KOPT-K1 (cell line): ENCODE data around the gene TMEM200C.

Source experiments
- H3K27ac ChIP-seq: fragments of 200-600 bp; sonication (generic); 2 replicates; pipeline ENCODE4 v1.5.1; 2016; ENCODE audit warnings: antibody characterized with exemption, mild to moderate bottlenecking, low read depth, low read length; ENCODE audit not compliant: poor library complexity, severe bottlenecking
- H3K36me3 ChIP-seq: fragments of 200-600 bp; sonication (generic); 2 replicates; pipeline ENCODE4 v1.5.1; 2017; ENCODE audit warnings: antibody characterized with exemption, mild to moderate bottlenecking, low read length, moderate library complexity; ENCODE audit not compliant: insufficient read depth
- H3K9me3 ChIP-seq: fragments of 200-600 bp; sonication (generic); 2 replicates; pipeline ENCODE4 v1.5.1; 2017; ENCODE audit warnings: antibody characterized with exemption, low read length, mild to moderate bottlenecking; ENCODE audit not compliant: insufficient read depth, poor library complexity, severe bottlenecking

TMEM200C gene

DNA sequence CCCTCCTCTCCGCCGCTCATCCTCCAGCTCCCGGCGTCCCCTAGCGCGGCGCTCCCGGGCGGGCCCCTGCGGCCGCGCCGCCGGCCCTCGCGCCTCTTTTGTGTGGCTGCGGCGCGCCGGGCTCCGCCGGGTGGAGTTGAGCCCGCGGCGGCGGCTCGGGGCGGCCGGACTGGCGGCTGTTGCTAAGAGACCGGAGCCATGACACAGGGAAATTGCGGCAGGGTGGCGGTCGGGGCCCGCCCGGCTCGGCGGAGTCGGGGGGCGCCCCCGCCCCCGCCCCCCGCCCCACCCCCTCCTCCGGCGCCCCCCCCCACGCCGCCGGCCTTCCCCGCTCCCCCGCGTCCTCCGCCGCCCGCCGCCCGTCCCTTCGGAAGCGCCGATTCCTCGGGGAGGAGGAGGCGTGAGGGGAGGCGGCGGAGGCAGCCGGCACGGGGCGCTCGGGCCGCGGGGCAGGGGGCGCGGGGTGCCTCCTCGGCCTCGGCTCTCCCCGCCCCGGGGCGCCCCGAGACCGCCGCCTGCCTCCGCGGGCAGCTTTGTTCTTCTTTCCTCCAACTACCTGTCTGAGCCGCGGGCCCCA lies at the start of gene TMEM200C:
TMEM200C (minus strand) TSS at position 224 of the 577 bp plus-strand sequence. CDS start 3,459 bp downstream, outside the sequence.
- Histone ChIP-seq H3K9me3 (no peaks in the 10 kb centered on the region), H3K27ac (no peak within 1 kb of the TSS), H3K36me3 (no peaks in the 10 kb centered on the region)

DNA sequence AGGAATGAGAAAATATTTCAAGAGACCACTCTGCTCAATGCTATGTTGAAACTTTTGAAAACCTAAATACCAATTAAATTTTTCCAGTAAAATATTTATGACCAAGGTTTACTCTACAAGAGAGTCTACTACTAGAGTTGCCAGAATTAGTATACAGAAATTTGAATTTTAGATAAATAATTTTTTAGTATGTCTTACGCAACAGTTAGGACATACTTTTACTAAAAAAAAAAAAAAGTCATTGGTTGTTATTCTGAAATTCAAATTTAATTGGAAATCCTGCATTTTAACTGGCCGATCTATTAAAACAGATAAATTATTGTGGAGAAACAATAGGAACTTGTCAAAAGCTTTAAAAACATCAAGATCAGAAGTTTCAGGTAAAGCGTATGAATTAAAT lies 49.1 kb upstream of the TMEM200C start:
- H3K9me3 ChIP-seq = no peaks in the 10 kb centered on the region
- no peak overlapping the region for H3K27ac ChIP-seq
- no peaks in the 10 kb centered on the region for H3K36me3 ChIP-seq

DNA sequence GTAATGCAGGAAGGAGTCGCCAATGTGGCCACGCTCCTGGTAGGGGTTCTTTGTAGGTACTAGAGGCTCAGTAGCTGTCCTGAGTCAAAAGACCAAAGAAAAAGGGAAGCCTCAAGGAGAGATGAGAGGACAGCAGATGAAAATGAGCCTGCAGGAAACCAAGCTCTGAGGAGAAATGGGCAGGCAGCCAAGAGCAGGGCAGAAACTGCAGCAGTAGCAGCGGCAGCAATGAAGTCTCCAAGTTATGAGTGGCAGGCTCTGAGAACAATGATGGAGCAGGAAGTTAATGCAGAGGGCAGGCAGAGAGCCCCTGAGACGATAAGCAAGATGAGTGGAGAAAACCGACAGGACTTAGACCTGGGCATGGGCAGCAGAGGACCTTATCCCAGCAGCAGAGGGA lies 48.2 kb upstream of the TMEM200C start:
- H3K36me3 ChIP-seq = no peaks in the 10 kb centered on the region
- no peaks in the 10 kb centered on the region for H3K9me3 ChIP-seq
- no peak overlapping the region for H3K27ac ChIP-seq

DNA sequence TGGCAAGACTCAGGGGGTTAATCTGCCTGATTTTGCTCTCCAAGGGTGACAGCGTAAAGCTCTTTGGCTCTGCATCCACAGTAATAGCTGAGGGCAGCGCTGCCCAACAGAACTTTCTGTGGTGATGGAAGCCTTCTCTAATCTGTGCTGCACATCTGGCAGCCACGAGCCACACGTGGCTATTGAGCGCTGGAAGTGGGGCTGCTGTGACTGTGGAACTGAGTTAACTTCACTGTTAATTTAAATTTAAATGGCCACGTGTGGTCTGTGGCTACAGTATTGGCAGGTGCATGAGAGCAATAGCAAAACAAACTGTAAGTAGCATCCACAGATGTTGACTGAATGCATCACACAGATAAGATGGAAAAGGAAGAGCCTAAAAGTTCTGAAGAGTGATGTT lies 47.3 kb upstream of the TMEM200C start:
- no peaks in the 10 kb centered on the region for H3K9me3 ChIP-seq
- no peak overlapping the region for H3K27ac ChIP-seq
- no peaks in the 10 kb centered on the region for H3K36me3 ChIP-seq

DNA sequence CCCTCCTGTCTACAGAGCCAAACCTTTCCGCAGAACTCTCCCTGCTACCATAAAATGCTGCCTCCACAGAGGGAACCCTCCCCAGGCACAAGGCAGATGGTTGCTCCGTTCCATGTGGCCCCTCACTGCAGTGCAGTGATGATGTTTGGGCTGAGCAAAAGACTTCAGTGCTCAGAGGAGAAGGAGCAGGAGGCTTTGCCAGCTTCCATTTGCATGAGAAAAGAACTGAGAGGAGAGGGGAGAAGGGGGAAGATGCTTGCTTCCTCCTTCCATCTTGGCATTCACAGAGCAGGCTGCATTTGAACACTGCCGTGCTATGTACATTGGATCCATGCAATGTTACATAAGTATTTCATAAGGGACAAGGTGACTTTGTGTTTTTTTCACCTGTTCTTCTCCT lies 46.6 kb upstream of the TMEM200C start:
- Histone ChIP-seq H3K9me3 (no peaks in the 10 kb centered on the region), H3K27ac (no peak overlapping the region), H3K36me3 (no peaks in the 10 kb centered on the region)

DNA sequence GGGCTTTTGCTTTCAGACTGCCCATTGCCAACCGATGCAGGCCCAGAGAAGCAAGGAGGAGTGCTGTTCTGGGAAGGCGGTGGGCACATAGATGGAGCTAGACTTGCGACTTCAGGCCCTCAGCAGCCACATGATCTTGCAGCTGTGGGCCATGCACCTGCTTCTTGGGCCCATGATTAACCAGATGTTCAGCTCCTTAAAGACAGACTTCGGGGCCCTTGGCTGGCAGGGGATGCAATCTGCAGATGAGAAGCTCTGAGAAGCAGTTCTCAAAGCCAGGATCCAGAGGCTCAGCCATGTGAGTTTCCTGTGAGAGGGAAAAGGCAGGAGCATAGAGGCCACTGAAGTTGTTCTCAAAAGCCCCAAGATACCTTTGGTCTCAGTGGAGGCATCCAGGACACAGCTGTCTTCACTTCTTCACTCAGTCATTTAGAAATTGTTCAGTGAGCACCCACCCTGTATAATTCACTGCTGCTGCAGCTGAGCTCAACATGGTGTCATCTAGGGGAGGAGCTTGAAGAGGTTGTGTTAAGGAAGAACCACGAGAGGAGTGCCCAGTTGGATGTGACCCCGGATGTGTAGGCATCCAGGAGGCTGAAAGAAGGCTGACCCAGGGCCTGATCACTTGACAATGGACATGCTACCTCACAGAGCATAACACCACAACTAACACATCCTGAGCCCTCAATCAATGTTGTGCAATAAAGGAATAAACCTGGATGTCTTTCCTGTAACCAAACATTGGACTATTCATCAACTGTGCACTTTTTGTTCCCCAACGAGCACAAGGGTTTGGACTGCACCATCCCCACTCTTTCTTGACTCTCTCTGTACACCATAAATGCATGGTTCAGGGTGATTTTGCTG lies 44.7 kb upstream of the TMEM200C start:
- H3K9me3 ChIP-seq = no peaks in the 10 kb centered on the region
- H3K36me3 ChIP-seq = no peaks in the 10 kb centered on the region
- no peak overlapping the region for H3K27ac ChIP-seq

DNA sequence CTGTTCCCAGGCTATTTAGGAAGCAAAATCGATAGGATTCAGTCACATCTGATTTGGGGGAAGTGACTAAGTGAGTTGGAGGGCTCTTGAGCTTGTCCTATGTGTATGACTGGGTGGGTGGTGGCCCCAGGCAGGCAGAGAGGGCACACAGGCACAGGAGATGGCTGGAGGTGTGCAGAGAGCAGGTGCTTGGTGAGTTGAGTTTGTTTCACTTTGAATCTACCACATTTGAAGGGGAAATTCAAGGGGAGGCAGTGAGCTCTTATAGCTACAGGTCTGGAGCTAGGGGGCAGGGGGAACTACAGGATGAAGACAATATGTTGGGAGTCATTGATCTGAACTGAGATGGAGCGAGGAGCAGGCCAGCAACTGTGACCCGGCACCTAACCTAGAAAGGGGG lies 42.5 kb upstream of the TMEM200C start:
- H3K9me3 ChIP-seq = no peaks in the 10 kb centered on the region
- H3K27ac ChIP-seq = no peak overlapping the region
- H3K36me3 ChIP-seq = no peaks in the 10 kb centered on the region

DNA sequence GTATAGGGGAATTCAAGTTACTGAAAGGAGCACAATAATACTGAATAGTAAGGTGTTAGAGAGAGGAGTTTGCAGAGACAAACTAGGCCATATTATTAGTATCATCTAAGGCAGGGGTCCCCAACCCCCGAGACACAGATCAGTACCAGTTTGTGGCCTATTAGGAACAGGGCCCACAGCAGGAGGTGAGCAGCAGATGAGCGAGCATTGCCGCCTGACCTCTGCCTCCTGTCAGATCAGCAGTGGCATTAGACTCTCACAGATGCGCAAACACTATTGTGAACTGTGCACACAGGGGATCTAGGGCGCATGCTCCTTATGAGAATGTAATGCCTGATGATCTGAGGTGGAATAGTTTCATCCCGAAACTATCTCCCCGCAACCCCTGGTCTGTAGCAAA lies 41.8 kb upstream of the TMEM200C start:
- H3K9me3 ChIP-seq = no peaks in the 10 kb centered on the region
- no peak overlapping the region for H3K27ac ChIP-seq
- no peaks in the 10 kb centered on the region for H3K36me3 ChIP-seq

DNA sequence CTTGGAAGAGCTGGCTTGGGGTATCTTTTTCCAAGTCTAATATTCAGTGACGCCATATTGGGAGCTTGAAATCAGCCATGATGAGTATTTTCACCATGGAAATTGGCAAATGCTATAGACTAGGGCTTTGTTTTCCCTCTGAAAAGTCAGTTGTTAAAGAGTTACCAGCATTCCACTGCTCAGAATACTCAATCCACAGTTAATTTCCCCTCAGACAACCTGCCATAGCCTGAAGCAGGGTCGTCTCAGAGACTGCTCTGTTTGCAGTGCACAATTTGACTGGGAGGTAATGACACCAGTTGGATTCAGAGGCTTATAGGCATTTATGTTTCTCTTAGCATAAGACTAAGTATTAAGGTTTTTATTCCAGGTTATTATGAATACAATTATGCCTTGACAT lies 35.5 kb upstream of the TMEM200C start:
- H3K36me3 ChIP-seq = no peaks in the 10 kb centered on the region
- no peak overlapping the region for H3K27ac ChIP-seq
- peaks cover 6% of the 10 kb centered on the region for H3K9me3 ChIP-seq

DNA sequence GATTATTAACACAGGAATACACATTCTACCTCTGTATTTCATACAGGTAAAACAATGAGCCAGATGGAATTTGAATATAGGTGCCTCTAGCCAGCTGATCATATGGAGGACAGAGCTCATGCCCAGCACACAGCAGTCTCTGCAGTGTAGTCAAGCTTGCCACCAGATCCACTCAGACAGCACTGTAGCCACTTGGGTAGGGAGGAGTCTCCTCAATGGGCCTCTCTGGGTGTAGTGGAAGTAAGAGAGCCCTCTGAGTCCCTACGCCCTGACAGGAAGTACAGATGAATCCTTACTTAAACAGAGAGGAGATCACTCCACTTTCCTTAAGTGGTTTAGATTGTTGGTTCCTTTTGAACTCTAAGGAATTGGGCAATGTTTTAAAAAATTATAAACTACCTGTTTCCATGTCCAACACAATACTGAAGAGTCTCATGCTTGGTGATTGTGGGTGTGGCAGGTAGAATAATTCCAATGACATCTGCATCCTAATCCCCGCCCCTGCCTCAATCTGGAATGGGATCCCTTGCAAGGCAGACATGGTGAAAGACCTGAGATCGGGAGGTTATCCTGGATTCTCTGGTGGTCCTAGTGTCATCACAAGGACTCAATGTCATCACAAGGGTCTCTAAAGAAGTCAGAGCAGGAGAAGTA lies 23.0 kb upstream of the TMEM200C start:
- H3K9me3 ChIP-seq = no peaks in the 10 kb centered on the region
- no peaks in the 10 kb centered on the region for H3K36me3 ChIP-seq
- no peak overlapping the region for H3K27ac ChIP-seq

DNA sequence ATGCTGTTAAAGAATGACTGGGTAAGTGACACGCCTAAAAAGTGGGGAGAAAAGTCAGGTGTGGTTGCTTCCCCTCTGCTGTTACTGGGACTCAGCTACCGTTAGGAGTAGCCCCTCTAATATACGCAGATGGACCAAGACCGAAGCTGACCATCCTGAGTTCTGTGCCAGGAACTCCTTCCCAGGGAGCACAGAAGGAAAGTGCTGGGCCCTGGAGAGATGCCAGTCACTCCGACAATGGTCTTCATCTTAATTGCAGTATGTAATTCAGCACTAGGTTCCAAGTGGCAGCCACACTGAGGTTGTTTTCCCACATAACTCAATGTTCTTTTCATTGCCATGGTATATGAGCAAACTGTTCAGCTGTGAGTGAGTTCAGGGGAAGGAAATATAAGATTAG lies 19.6 kb upstream of the TMEM200C start:
- Histone ChIP-seq H3K9me3 (no peaks in the 10 kb centered on the region), H3K27ac (no peak overlapping the region), H3K36me3 (no peaks in the 10 kb centered on the region)

DNA sequence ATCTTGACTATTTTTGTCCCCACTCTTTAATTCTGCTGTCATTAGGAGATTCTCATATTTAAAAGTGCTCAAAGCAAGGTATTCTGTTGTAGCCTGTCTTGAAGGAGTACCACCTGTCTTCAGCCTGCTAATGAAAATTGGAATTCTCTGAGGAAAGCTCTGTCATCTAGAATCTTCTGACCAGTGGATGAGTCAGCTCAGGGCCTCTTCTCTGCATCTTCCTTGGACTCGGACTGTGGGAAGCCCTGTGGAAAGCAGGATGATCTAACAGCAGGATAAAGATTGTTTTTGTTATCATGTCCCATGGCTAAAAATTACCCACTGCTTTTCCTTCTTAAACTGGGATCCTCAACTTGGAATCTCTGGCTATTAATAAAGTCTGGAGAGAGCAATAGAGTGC lies 18.7 kb upstream of the TMEM200C start:
- no peaks in the 10 kb centered on the region for H3K36me3 ChIP-seq
- no peaks in the 10 kb centered on the region for H3K9me3 ChIP-seq
- no peak overlapping the region for H3K27ac ChIP-seq

DNA sequence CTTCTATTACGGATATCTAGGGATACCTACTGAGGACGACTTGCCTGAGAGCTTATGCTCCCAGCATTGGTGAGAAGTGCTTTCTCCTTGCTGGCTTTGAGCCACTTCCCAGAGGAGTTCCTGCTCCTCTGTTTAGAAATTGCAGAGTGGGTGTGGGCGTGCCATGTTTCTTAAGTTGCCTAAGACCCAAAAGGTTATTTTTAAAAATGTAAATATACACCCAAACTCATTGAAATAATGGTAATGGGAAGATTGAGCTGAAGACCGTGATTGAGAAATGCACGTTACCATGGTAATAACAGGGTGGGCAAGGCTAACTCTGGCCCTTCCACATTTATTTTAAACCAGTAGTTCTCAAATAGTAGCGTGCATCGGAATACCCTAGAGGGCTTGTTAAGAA lies 17.2 kb upstream of the TMEM200C start:
- Histone ChIP-seq H3K36me3 (no peaks in the 10 kb centered on the region), H3K9me3 (no peaks in the 10 kb centered on the region), H3K27ac (no peak overlapping the region)

DNA sequence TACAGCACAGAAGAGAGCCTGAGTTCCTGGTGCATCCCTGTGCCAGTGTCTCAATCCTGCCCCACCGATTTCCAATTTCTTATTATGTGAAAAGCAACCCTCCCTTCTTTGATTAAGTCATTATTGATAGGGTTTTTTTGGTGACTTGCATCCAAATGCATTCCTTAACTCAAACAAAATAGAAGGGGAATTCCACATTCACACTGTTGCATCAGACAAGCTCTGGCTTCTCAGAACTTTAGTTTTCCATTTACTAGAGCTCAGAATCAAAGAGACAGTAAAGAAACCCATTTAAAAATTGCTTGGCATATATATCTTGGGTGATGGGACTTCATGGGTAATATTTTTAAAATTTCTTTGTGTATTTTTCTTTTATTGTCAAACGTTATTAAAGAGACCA lies 13.8 kb upstream of the TMEM200C start:
- H3K27ac ChIP-seq = no peak overlapping the region

DNA sequence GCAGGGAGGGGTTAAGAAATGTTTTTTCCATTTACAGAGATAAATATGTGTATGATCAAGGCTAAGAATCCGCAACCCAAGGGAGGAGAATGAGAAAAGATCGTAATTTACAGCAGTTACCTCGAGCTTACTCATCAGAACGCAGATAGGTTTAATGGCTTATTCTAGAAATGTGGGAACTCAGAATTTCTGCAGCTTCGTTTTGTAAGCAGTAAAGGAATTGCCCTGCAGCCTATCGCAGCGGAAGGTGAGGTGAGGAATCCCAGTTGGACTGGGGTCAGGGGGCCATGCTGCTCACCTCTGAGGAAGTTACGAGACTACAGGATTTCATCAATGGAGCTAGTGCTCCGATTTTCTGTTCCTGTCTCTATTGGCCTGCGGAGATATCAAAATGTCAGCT lies 8.1 kb upstream of the TMEM200C start:
- Histone ChIP-seq H3K36me3 (no peaks in the 10 kb centered on the region), H3K27ac (no peak overlapping the region), H3K9me3 (no peaks in the 10 kb centered on the region)

More for the DNA sequence above, 13.8 kb upstream of the TMEM200C start:
- Histone ChIP-seq H3K9me3 (no peaks in the 10 kb centered on the region), H3K36me3 (no peaks in the 10 kb centered on the region)
